Measurements from ENCODE around the gene TUBB2B. TPM values are rescaled to one million over a fixed set of nuclear protein-coding genes. Genes with fewer than 3 reads are reported as not detected.

TUBB2B gene
- total and polyA plus RNA-seq, 2 donors (not counting 3 experiments of a cell fraction or from before 2014, with no cell fraction given), result 5.1 to 8.3 TPM

- CTCF ChIA-PET, result interaction anchor here (1.0 to 4.4 kb wide), 4 partner anchors 10 to 136 kb away, joined by 3 to 25 read pairs (median 4); no protein-coding TSS in a partner anchor
- BruUV-seq (replicated peaks), result no TSS peak
These were observed 34.0 kb upstream of the TUBB2B start for GRCh38 chr6:3261518-3261820.

More at GRCh38 chr6:3261518-3261820, 34.0 kb upstream of the TUBB2B start:
- intact Hi-C loops (cut with micrococcal nuclease) (no loop called here), dilution Hi-C loops (cut with MboI; ENCODE audit: extremely low pct_ligation_motif_present, low sequenced_read_pairs) (no loop called here)
- no peak overlapping the region for H2AFZ ChIP-seq (ENCODE audit: low read depth, low read length)
- H4K20me1 ChIP-seq (replicated peaks; ENCODE audit: control insufficient read depth, extremely low read depth, insufficient read depth, low read length), result no peaks in the 10 kb centered on the region
- no peaks in the 10 kb centered on the region for H3K9me3 ChIP-seq (replicated peaks; ENCODE audit: control insufficient read depth, insufficient read depth, low read length)
- no peak for TF ChIP-seq MAX (IDR thresholded peaks at IDR 0.05; ENCODE audit: insufficient read depth, insufficient read length)
- TF ChIP-seq GATA2 (IDR thresholded peaks at IDR 0.05; ENCODE audit: insufficient read depth, insufficient read length, low read depth, low read length), result no peak
- no peak for TF ChIP-seq POLR2A (IDR thresholded peaks at IDR 0.05; ENCODE audit: low read depth, low read length)
- no peak for TF ChIP-seq MYC (IDR thresholded peaks at IDR 0.05; ENCODE audit: low read depth, low read length)
- no peak for TF ChIP-seq EZH2 (IDR thresholded peaks at IDR 0.05; ENCODE audit: borderline replicate concordance, low read depth, low read length, severe bottlenecking)
- no peak for TF ChIP-seq JUN (IDR thresholded peaks at IDR 0.05; ENCODE audit: borderline replicate concordance, insufficient read depth, insufficient read length, low read depth)
- no peak for TF ChIP-seq POLR2AphosphoS5 (IDR thresholded peaks at IDR 0.05; ENCODE audit: insufficient read depth, low read depth, low read length)
- TF ChIP-seq CTCF (IDR thresholded peaks at IDR 0.05; ENCODE audit: extremely low read depth in 1 of 2, insufficient read depth in 1 of 2, low read depth in 1 of 2, low read length in 2 of 2), result no peak
- peaks cover 3 to 13% of the 10 kb centered on the region in 2 experiments for H3K36me3 ChIP-seq (ENCODE audit: control insufficient read depth in 2 of 2, extremely low read depth in 1 of 2, insufficient read depth in 2 of 2, low read length in 2 of 2)
- H3K27me3 ChIP-seq (ENCODE audit: control insufficient read depth in 2 of 2, insufficient read depth in 2 of 2, low read length in 2 of 2), result peaks cover 1 to 4% of the 10 kb centered on the region in 2 experiments
- H3K27ac ChIP-seq (ENCODE audit: insufficient read depth, low read depth, low read length), result no peak overlapping the region
- peaks cover 7% of the 10 kb centered on the region for H3K4me1 ChIP-seq (ENCODE audit: control insufficient read depth, extremely low read depth, insufficient read depth, low read length)
- no peak overlapping the region for H3K4me3 ChIP-seq (replicated peaks in 1 of 3; ENCODE audit: insufficient read depth in 1 of 3, low read depth in 1 of 3, low read length in 3 of 3)
- H3K4me2 ChIP-seq (ENCODE audit: insufficient read depth, low read length), result no peak overlapping the region
- peaks cover 72% of the 10 kb centered on the region for H3K79me2 ChIP-seq (ENCODE audit: control insufficient read depth, insufficient read depth, low read length)
- H3K9ac ChIP-seq (replicated peaks; ENCODE audit: extremely low read depth, insufficient read depth, low read length), result no peak overlapping the region
- no peaks in the 10 kb centered on the region for H3K9me1 ChIP-seq (replicated peaks; ENCODE audit: control insufficient read depth, extremely low read depth, insufficient read depth, low read length)
- no peak for DNase-seq (ENCODE audit: low read depth, low spot score)
- FAIRE-seq, result no peak
- POLR2A ChIA-PET, result no interaction called here
